ENCODE measurements around the gene KCTD10. TPM values are rescaled to one million over a fixed set of nuclear protein-coding genes. Genes with fewer than 3 reads are reported as not detected.

The KCTD10 gene
- total RNA-seq, 1 experiment from 2014 or later: 45.9 TPM

GRCh38 chr12:109523504-109523903, 46.4 kb upstream of the KCTD10 start:
- Histone ChIP-seq H3K79me2 (ENCODE audit: low read depth) (no peaks in the 10 kb centered on the region), H2AFZ (no peak overlapping the region), H3F3A (ENCODE audit: insufficient read depth, low read depth) (no peaks in the 10 kb centered on the region), H3K4me3 (no peak overlapping the region), H3K36me3 (ENCODE audit: low read depth) (no peaks in the 10 kb centered on the region), H3K4me1 (replicated peaks; ENCODE audit: insufficient read depth) (no peaks in the 10 kb centered on the region), H3K27ac (no peak overlapping the region), H3K27me3 (ENCODE audit: insufficient read depth, low read depth) (no peaks in the 10 kb centered on the region), H3K9me2 (ENCODE audit: insufficient read depth) (no peaks in the 10 kb centered on the region), H4K20me1 (ENCODE audit: insufficient read depth) (no peaks in the 10 kb centered on the region), H3K4me2 (no peak overlapping the region), H3K9me3 (ENCODE audit: insufficient read depth, low read depth) (no peaks in the 10 kb centered on the region)
- ChIA-PET POLR2A (ENCODE audit: unreplicated experiment) (interaction anchor here (0.6 kb wide), 1 partner anchor 94 kb away, joined by 3 read pairs; no protein-coding TSS in a partner anchor), CTCF (no interaction called here)
- TF ChIP-seq CTCF (conservative IDR thresholded peaks at IDR 0.05) (no peak), EZH2 (IDR thresholded peaks at IDR 0.05; ENCODE audit: low read depth) (no peak)
- intact Hi-C loops (cut with micrococcal nuclease; ENCODE audit: unreplicated experiment): no loop called here
- no TSS peak for BruUV-seq (replicated peaks)
- no peak for DNase-seq

GRCh38 chr12:109523071-109523470, 46.0 kb upstream of the KCTD10 start:
- Histone ChIP-seq H4K20me1 (ENCODE audit: insufficient read depth) (no peaks in the 10 kb centered on the region), H3K9me2 (ENCODE audit: insufficient read depth) (no peaks in the 10 kb centered on the region), H3K27me3 (ENCODE audit: insufficient read depth, low read depth) (no peaks in the 10 kb centered on the region), H3F3A (ENCODE audit: insufficient read depth, low read depth) (no peaks in the 10 kb centered on the region), H3K36me3 (ENCODE audit: low read depth) (no peaks in the 10 kb centered on the region), H3K4me1 (replicated peaks; ENCODE audit: insufficient read depth) (no peaks in the 10 kb centered on the region), H3K79me2 (ENCODE audit: low read depth) (no peaks in the 10 kb centered on the region), H3K9me3 (ENCODE audit: insufficient read depth, low read depth) (no peaks in the 10 kb centered on the region), H2AFZ (no peak overlapping the region), H3K4me3 (no peak overlapping the region), H3K4me2 (no peak overlapping the region), H3K27ac (no peak overlapping the region)
- BruUV-seq (replicated peaks): no TSS peak
- POLR2A ChIA-PET (ENCODE audit: unreplicated experiment): interaction anchor here (0.6 kb wide), 1 partner anchor 94 kb away, joined by 3 read pairs; no protein-coding TSS in a partner anchor
- CTCF ChIA-PET: no interaction called here
- no peak for DNase-seq
- intact Hi-C loops (cut with micrococcal nuclease; ENCODE audit: unreplicated experiment): no loop called here
- TF ChIP-seq CTCF (conservative IDR thresholded peaks at IDR 0.05) (no peak), EZH2 (IDR thresholded peaks at IDR 0.05; ENCODE audit: low read depth) (no peak)

GRCh38 chr12:109521831-109522230, 44.7 kb upstream of the KCTD10 start:
- ChIA-PET POLR2A (ENCODE audit: unreplicated experiment) (no interaction called here), CTCF (no interaction called here)
- intact Hi-C loops (cut with micrococcal nuclease; ENCODE audit: unreplicated experiment): no loop called here
- TF ChIP-seq CTCF (conservative IDR thresholded peaks at IDR 0.05): no peak
- TF ChIP-seq EZH2 (IDR thresholded peaks at IDR 0.05; ENCODE audit: low read depth): no peak
- H3K9me3 ChIP-seq (ENCODE audit: insufficient read depth, low read depth): no peaks in the 10 kb centered on the region
- no peaks in the 10 kb centered on the region for H3K4me1 ChIP-seq (replicated peaks; ENCODE audit: insufficient read depth)
- H3K27me3 ChIP-seq (ENCODE audit: insufficient read depth, low read depth): no peaks in the 10 kb centered on the region
- BruUV-seq (replicated peaks): no TSS peak
- no peaks in the 10 kb centered on the region for H3K79me2 ChIP-seq (ENCODE audit: low read depth)
- no peak overlapping the region for H3K4me3 ChIP-seq
- H3K27ac ChIP-seq: no peak overlapping the region
- H3K36me3 ChIP-seq (ENCODE audit: low read depth): no peaks in the 10 kb centered on the region
- DNase-seq: no peak
- no peak overlapping the region for H2AFZ ChIP-seq
- no peaks in the 10 kb centered on the region for H3F3A ChIP-seq (ENCODE audit: insufficient read depth, low read depth)
- no peaks in the 10 kb centered on the region for H3K9me2 ChIP-seq (ENCODE audit: insufficient read depth)
- H4K20me1 ChIP-seq (ENCODE audit: insufficient read depth): no peaks in the 10 kb centered on the region
- no peak overlapping the region for H3K4me2 ChIP-seq

Data from PC-9 (cell line).